Mucosa of rectum (tissue), 2 donors: ENCODE data around the gene ANKRD44.

ENCODE experiments used
- H3K27ac ChIP-seq, 2 donors: one replicate each; pipeline ENCODE4 v1.7.0; 2013; ENCODE audit warnings: inconsistent platforms in 2 of 2, low read depth in 2 of 2, low read length in 2 of 2
- H3K27me3 ChIP-seq, 2 donors: one replicate each; pipeline ENCODE4 v1.7.0; 2013; ENCODE audit warnings: low read length in 2 of 2; ENCODE audit not compliant: control insufficient read depth in 2 of 2, insufficient read depth in 2 of 2
- H3K36me3 ChIP-seq, 2 donors: one replicate each; pipeline ENCODE4 v1.7.0; 2013; ENCODE audit warnings: low read length in 2 of 2; ENCODE audit not compliant: control insufficient read depth in 2 of 2, insufficient read depth in 2 of 2
- H3K4me1 ChIP-seq, 2 donors: one replicate each; pipeline ENCODE4 v1.7.0; 2013; ENCODE audit warnings: low read length in 2 of 2, mild to moderate bottlenecking in 1 of 2; ENCODE audit not compliant: control insufficient read depth in 2 of 2, insufficient read depth in 2 of 2
- H3K4me3 ChIP-seq, 2 donors: one replicate each; pipeline ENCODE4 v1.7.0; 2013; ENCODE audit warnings: low read length in 2 of 2
- H3K9ac ChIP-seq, 2 donors: one replicate each; pipeline ENCODE4 v1.7.0; 2013; ENCODE audit warnings: low read length in 2 of 2, low read depth in 1 of 2, mild to moderate bottlenecking in 1 of 2
- H3K9me3 ChIP-seq, 2 donors: one replicate each; pipeline ENCODE4 v1.7.0; 2013; ENCODE audit warnings: low read length in 2 of 2; ENCODE audit not compliant: control insufficient read depth in 2 of 2
- donor health status: healthy.
- donor health status: Normal muscosa, but diverticular disease.

Gene ANKRD44

DNA sequence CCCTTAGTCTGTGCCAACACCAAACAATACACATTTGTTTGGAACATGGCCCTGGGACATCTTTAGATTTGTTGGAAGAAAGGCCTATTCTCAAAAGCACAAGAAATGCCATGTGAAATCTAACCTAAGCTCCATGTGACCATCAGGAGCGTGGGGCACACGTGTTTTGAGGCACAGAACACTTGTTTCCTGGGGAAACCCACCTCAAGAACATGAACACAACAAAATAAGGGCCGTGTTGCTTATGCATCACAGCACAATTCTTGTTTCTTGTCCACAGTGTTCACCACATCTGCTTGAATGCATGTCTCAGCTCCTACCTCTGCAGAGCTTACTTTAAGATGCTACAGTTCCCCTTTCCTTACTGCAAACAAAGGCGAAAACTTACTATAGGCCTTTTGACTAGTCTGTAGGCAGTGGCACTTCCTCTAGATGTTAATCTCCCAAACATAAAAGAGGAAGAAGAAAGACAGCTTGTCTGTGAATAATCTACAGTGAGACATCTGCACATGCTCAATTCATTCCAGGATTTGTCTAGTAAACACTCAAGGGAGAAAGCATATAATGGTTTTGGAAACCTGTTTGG, 165.0 kb downstream of the ANKRD44 start:
- H3K27me3 ChIP-seq: no peaks in the 10 kb centered on the region
- no peaks in the 10 kb centered on the region for H3K9me3 ChIP-seq
- no peak overlapping the region for H3K9ac ChIP-seq
- H3K4me1 ChIP-seq: peaks cover 21 to 26% of the 10 kb centered on the region in 2 donors
- peak overlapping the region in 1 of 2 donors; percentile 75 for H3K27ac ChIP-seq
- H3K4me3 ChIP-seq: no peak overlapping the region
- no peaks in the 10 kb centered on the region for H3K36me3 ChIP-seq

DNA sequence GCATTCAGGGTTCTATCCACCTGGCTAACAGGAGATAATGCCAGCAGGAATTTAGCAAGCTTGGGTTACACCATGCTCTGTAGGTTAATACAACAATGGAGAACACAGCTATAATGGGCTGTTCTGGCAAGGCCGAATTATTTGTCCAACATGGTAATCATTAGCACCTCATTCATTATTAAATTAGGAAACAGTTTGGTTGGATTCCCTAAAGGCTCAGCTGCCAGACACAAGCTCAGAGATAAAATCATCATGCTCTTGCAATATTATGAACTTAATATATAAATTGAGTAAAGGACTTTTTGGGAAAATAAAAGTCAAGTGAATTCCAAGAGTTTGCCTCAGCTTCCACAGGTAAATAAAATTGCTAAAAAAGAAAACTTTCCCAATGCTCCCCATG, 166.4 kb downstream of the ANKRD44 start:
- H3K36me3 ChIP-seq: no peaks in the 10 kb centered on the region
- H3K9me3 ChIP-seq: no peaks in the 10 kb centered on the region
- no peaks in the 10 kb centered on the region for H3K27me3 ChIP-seq
- no peak overlapping the region for H3K9ac ChIP-seq
- H3K4me1 ChIP-seq: peaks cover 17 to 26% of the 10 kb centered on the region in 2 donors
- no peak overlapping the region for H3K4me3 ChIP-seq
- peak overlapping the region in 1 of 2 donors; percentile 48 for H3K27ac ChIP-seq

DNA sequence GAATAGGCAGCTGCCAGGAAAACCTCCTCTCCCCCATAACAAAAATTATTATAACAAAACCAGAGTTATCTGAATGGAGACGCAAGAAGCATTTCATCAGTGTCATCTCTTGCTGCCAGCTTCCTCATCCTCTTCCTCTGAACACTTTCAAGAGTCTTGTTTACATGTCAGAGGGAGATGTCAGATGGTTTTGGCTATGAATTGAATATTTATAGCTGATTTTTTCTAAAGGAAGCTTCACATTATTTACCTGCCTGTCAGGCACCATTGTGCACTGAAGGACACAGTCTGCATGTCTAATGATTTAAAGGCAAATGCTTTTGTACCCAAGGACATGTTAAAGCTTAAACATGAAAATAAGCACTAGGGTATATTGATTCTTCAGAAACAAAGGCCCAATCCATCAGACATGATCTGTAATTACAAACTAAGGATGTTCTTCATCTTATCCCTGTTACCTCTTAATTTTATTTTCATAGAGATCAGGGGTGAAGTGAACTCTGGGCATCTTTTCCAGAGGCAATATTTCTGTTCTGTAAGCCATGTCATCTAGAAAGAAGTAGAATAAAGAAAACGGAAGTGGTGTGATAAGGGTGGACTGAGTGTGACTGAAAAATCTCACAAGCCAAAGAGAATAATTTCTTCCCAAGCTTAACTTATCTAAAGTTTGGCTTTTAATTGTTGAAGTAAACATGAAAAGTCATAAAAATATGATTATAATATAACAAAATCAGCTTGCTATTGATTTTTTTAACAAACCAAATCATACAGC, 168.7 kb downstream of the ANKRD44 start:
- H3K4me1 ChIP-seq: peaks cover 11 to 21% of the 10 kb centered on the region in 2 donors
- H3K4me3 ChIP-seq: no peak overlapping the region
- H3K27ac ChIP-seq: peak overlapping the region in 1 of 2 donors; percentile 43
- H3K9ac ChIP-seq: no peak overlapping the region
- no peaks in the 10 kb centered on the region for H3K9me3 ChIP-seq
- no peaks in the 10 kb centered on the region for H3K27me3 ChIP-seq
- no peaks in the 10 kb centered on the region for H3K36me3 ChIP-seq

DNA sequence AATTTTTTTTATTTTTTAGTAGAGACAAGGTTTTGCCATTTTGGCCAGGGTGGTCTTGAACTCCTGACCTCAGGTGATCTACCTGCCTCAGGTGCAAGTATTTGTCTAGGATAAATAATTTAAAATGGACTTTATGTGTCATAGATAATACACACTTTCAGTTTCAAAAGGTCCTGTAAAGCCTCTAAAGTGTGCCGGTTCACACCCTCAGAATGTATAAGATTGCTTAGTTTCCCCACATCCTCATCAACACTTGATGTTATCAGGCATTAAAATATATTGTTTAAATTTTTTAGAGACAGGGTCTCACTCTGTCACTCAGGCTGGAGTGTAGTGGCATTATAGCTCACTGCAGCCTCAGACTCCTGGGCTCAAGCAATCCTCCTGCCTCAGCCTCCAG, 170.5 kb downstream of the ANKRD44 start:
- Histone ChIP-seq H3K4me3 (no peak overlapping the region), H3K9me3 (no peaks in the 10 kb centered on the region), H3K27me3 (no peaks in the 10 kb centered on the region), H3K36me3 (no peaks in the 10 kb centered on the region), H3K4me1 (peaks cover 4 to 9% of the 10 kb centered on the region in 2 donors), H3K27ac (no peak overlapping the region), H3K9ac (no peak overlapping the region)

DNA sequence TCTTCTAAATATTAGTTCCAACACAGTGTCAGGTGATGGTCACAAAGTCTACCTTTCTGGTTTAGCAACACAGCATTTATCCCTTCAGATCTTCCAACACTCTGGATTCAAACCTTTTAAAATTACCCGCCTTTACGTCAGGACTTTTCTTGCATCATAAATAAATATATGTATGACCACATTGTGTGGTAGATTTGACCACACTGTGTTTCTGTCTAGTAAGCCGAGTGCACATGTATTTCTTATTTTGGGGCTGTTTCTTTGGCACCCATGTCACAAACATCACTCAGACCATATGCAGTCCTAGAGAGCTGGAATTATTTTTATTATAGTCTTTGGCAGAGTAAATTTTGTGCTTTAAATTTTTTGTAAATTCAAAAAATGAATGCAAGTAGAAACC, 172.1 kb downstream of the ANKRD44 start:
- no peak overlapping the region for H3K9ac ChIP-seq
- H3K9me3 ChIP-seq: no peaks in the 10 kb centered on the region
- H3K27me3 ChIP-seq: no peaks in the 10 kb centered on the region
- H3K27ac ChIP-seq: no peak overlapping the region
- H3K36me3 ChIP-seq: no peaks in the 10 kb centered on the region
- no peak overlapping the region for H3K4me3 ChIP-seq
- peaks cover 4 to 9% of the 10 kb centered on the region in 2 donors for H3K4me1 ChIP-seq

DNA sequence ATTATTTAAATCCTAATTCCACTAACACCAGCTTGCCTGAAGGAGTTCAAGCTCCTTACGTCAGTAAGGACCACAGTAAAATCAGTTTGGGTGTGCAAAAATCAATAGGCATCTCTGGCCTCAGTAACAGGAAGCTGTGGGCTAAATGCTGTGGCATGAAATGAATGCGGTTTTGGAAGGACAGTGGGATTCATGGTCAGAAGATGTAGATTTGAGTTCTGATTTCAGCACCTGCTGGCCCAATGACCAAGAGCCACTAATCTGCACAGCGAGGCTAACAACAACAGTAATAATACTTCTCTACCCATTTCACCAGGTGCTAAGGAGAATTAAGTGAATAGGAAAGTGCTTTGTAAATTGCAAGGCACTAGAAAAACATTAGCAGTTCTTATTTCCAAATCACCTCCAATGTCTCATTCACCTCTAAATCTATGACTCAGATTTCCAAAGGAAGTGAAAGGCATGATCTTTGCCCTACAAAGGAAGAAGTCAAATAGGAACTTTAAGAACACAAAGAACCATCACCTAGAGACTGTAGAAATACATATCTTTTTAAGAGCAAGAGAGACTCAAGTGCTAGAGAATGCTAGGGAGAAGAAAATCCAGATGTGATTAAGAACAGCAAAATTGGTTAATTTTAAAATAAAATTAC, 172.6 kb downstream of the ANKRD44 start:
- H3K4me1 ChIP-seq: peaks cover 4 to 9% of the 10 kb centered on the region in 2 donors
- no peaks in the 10 kb centered on the region for H3K36me3 ChIP-seq
- no peaks in the 10 kb centered on the region for H3K27me3 ChIP-seq
- H3K27ac ChIP-seq: no peak overlapping the region
- no peak overlapping the region for H3K9ac ChIP-seq
- no peaks in the 10 kb centered on the region for H3K9me3 ChIP-seq
- H3K4me3 ChIP-seq: no peak overlapping the region

DNA sequence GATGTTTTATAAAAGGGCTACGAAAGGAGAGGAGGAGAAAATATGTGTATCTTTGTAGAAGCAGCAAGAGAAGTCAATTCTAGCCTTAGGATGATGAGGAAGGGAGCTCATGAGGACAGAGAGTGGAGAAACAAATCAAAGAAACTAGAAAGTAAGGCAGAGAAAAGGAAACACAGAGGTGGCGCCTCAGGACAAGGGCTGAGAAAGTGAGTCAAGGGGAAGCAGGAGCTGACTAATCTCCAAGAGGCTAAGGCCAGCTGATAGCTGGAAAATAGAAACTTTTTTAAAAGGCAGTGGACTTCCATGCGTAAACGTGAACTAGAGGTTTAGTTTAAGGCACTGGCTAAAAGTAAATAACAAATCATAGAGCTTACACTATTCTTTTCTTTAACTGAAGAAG, 173.3 kb downstream of the ANKRD44 start:
- Histone ChIP-seq H3K9ac (no peak overlapping the region), H3K36me3 (no peaks in the 10 kb centered on the region), H3K27ac (no peak overlapping the region), H3K9me3 (no peaks in the 10 kb centered on the region), H3K4me3 (no peak overlapping the region), H3K4me1 (peaks cover 4 to 9% of the 10 kb centered on the region in 2 donors), H3K27me3 (no peaks in the 10 kb centered on the region)

DNA sequence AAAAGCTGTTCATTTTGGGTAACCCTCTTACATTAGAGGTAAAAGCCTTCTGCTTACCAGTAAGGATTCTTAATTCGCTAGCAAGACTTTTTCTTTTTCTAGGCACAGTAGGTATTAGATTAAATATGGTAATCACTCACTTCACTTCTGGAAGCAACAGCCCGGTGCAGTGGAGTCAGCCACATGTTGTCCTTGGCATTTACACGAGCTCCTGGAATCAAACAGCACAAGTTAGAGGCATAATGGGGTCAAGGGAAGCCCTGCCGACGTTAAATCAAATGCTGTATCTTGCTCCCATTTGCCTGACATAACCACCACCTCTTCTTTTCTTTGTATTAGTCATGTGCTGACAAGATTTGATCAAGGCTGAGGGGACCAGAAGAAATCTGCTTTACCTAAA, 174.1 kb downstream of the ANKRD44 start:
- Histone ChIP-seq H3K4me3 (no peak overlapping the region), H3K27ac (no peak overlapping the region)

DNA sequence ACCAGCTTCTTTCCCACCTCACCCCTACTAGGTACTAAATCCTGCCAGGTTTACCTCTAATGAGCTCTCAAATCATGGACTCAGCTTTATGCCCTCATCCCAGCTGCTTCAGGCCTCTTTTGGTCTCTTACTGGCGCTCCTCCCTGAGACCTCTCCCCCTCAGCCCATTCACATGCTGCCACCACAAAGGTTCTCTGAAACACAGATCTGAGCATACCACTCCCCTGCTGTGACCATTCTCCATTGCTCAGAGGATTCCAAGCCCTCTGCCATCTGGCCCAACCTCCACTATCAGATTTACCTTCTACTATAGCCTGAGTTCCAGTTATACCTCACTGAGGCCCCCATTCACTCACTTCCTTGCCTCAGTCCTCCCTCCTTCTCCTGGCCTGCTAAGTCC, 174.8 kb downstream of the ANKRD44 start:
- Histone ChIP-seq H3K36me3 (no peaks in the 10 kb centered on the region), H3K9me3 (no peaks in the 10 kb centered on the region), H3K27ac (no peak overlapping the region), H3K9ac (no peak overlapping the region), H3K4me3 (no peak overlapping the region), H3K4me1 (peaks cover 4 to 9% of the 10 kb centered on the region in 2 donors), H3K27me3 (no peaks in the 10 kb centered on the region)

More for the DNA sequence above, 174.1 kb downstream of the ANKRD44 start:
- no peak overlapping the region for H3K9ac ChIP-seq
- H3K36me3 ChIP-seq: no peaks in the 10 kb centered on the region
- H3K27me3 ChIP-seq: no peaks in the 10 kb centered on the region
- peaks cover 4 to 9% of the 10 kb centered on the region in 2 donors for H3K4me1 ChIP-seq
- H3K9me3 ChIP-seq: no peaks in the 10 kb centered on the region

DNA sequence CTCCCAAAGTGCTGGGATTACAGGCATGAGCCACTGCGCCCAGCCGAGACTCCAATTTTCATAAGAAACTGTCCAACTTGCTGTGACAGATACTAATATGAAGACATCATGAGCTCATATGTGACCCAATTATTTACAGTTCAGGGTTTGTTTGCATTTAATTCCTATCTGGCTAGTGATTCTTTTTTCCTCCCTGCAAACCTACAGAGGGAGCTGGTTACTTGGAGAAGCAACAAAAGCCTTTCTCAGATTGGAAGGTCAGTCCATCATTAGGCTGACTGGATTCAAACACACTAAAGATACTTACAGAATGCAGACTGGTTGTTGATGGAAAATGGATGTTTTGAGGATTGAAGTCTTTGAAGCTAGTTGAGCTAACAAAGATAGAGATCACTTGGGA, 176.4 kb downstream of the ANKRD44 start:
- Histone ChIP-seq H3K4me3 (no peak overlapping the region), H3K4me1 (peaks cover 4 to 9% of the 10 kb centered on the region in 2 donors), H3K36me3 (no peaks in the 10 kb centered on the region), H3K9ac (no peak overlapping the region), H3K27ac (no peak overlapping the region), H3K9me3 (no peaks in the 10 kb centered on the region), H3K27me3 (no peaks in the 10 kb centered on the region)
